DND-41 (cell line): ENCODE results near the gene FAM50A.

Source experiments
- ATAC-seq: fragments of 200-7000 bp; cut with Tn5 transposase; 3 replicates; pipeline ENCODE4 v1.9.1; 2021; ENCODE audit warnings: low read depth; ENCODE audit not compliant: insufficient read depth
- DNase-seq: peaks from one replicate; pipeline ENCODE4 v3.0.0-alpha.2; 2020
- H2AFZ ChIP-seq: 2 replicates; pipeline ENCODE4 v1.6.0; 2012; ENCODE audit warnings: low read depth, low read length
- H3K27ac ChIP-seq: 2 replicates; pipeline ENCODE4 v1.5.1; 2012; ENCODE audit warnings: low read length, inconsistent platforms
- H3K27me3 ChIP-seq: fragments of 200-600 bp; sonication (generic); 2 replicates; pipeline ENCODE4 v1.6.0; 2012; ENCODE audit warnings: low read length, mild to moderate bottlenecking, inconsistent platforms; ENCODE audit not compliant: insufficient read depth, poor library complexity
- H3K36me3 ChIP-seq: 2 replicates; pipeline ENCODE4 v1.5.1; 2012; ENCODE audit warnings: low read length, inconsistent platforms; ENCODE audit not compliant: insufficient read depth
- H3K4me1 ChIP-seq: 2 replicates; pipeline ENCODE4 v1.5.1; 2012; ENCODE audit warnings: mild to moderate bottlenecking, low read length; ENCODE audit not compliant: insufficient read depth
- H3K4me2 ChIP-seq: 2 replicates; pipeline ENCODE4 v1.6.0; 2012; ENCODE audit warnings: mild to moderate bottlenecking, moderate library complexity, low read length, inconsistent platforms; ENCODE audit not compliant: insufficient read depth
- H3K4me3 ChIP-seq, 2 experiments: fragments of 200-600 bp in 1 of 2; shearing (Covaris generic) in 1 of 2; 2 replicates each; pipeline ENCODE4 v1.5.1; 2012 to 2016; ENCODE audit warnings: inconsistent platforms in 2 of 2, low read length in 2 of 2, mild to moderate bottlenecking in 2 of 2, low read depth in 1 of 2, moderate library complexity in 1 of 2
- H3K79me2 ChIP-seq: 2 replicates; pipeline ENCODE4 v1.6.0; 2012; ENCODE audit warnings: low read length, inconsistent platforms; ENCODE audit not compliant: insufficient read depth
- H3K9ac ChIP-seq: 2 replicates; pipeline ENCODE4 v1.6.0; 2012; ENCODE audit warnings: low read depth, mild to moderate bottlenecking, inconsistent platforms, low read length, moderate library complexity
- H3K9me3 ChIP-seq: 2 replicates; pipeline ENCODE4 v1.5.1; 2012; ENCODE audit warnings: low read length, moderate library complexity, mild to moderate bottlenecking, inconsistent platforms; ENCODE audit not compliant: insufficient read depth, severe bottlenecking
- H4K20me1 ChIP-seq: 2 replicates; pipeline ENCODE4 v1.6.0; 2012; ENCODE audit warnings: low read length; ENCODE audit not compliant: insufficient read depth
- EZH2 ChIP-seq: IDR thresholded peaks from 3 replicates; pipeline ENCODE4 v1.6.1; 2012; ENCODE audit warnings: borderline replicate concordance, low read depth, mild to moderate bottlenecking, moderate library complexity, low read length, inconsistent platforms; ENCODE audit not compliant: severe bottlenecking
- TF ChIP-seq, protein P1 (sequence below): IDR thresholded peaks from 2 replicates; pipeline ENCODE4 v1.5.1; 2012; ENCODE audit warnings: borderline replicate concordance, low read length, moderate library complexity, mild to moderate bottlenecking; ENCODE audit not compliant: poor library complexity, severe bottlenecking; ENCODE audit errors: extremely low read depth

The FAM50A gene

DNA sequence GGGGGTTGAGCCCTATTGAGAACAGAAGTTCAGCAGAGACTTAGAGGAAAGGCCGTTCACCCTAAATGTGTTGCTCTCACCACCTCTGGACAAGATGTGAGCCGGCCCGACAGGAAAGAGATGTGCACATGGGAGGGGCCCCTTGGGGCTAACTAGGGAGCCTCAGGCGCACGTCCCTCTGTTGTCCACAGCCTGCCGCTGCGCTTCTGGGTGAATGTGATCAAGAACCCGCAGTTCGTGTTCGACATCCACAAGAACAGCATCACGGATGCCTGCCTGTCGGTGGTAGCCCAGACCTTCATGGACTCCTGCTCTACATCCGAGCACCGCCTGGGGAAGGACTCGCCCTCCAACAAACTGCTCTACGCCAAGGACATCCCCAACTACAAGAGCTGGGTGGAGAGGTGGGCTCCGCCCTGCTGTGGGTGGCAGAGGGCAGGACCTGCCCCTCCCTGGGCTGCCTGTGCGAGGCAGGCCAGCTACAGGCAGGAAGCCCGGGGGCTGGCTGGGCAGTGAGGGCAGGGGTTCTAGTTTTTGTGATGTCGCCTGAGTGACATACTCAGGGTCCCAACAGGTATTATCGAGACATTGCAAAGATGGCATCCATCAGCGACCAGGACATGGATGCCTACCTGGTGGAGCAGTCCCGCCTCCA, 27.1 kb downstream of the FAM50A start:
- no peak overlapping the region for H3K27ac ChIP-seq
- DNase-seq = no peak
- H2AFZ ChIP-seq = no peak overlapping the region
- no peak overlapping the region for H3K4me3 ChIP-seq
- no peaks in the 10 kb centered on the region for H3K9me3 ChIP-seq
- no peaks in the 10 kb centered on the region for H3K27me3 ChIP-seq
- no peak overlapping the region for H3K9ac ChIP-seq
- TF ChIP-seq EZH2 = no peak
- TF ChIP-seq, protein P1, sequence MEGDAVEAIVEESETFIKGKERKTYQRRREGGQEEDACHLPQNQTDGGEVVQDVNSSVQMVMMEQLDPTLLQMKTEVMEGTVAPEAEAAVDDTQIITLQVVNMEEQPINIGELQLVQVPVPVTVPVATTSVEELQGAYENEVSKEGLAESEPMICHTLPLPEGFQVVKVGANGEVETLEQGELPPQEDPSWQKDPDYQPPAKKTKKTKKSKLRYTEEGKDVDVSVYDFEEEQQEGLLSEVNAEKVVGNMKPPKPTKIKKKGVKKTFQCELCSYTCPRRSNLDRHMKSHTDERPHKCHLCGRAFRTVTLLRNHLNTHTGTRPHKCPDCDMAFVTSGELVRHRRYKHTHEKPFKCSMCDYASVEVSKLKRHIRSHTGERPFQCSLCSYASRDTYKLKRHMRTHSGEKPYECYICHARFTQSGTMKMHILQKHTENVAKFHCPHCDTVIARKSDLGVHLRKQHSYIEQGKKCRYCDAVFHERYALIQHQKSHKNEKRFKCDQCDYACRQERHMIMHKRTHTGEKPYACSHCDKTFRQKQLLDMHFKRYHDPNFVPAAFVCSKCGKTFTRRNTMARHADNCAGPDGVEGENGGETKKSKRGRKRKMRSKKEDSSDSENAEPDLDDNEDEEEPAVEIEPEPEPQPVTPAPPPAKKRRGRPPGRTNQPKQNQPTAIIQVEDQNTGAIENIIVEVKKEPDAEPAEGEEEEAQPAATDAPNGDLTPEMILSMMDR = no peak
- no peaks in the 10 kb centered on the region for H3K79me2 ChIP-seq
- ATAC-seq = no peak
- no peaks in the 10 kb centered on the region for H3K4me1 ChIP-seq
- H4K20me1 ChIP-seq = no peaks in the 10 kb centered on the region
- peaks cover 51% of the 10 kb centered on the region for H3K36me3 ChIP-seq
- H3K4me2 ChIP-seq = no peak overlapping the region

- Histone ChIP-seq H4K20me1 (no peaks in the 10 kb centered on the region), H3K4me1 (peaks cover 5% of the 10 kb centered on the region), H3K79me2 (no peaks in the 10 kb centered on the region), H3K36me3 (peaks cover 42% of the 10 kb centered on the region), H3K9ac (no peak overlapping the region), H3K4me3 (no peak overlapping the region), H3K4me2 (no peak overlapping the region), H3K27ac (no peak overlapping the region), H3K27me3 (no peaks in the 10 kb centered on the region), H2AFZ (no peak overlapping the region), H3K9me3 (no peaks in the 10 kb centered on the region)
- ATAC-seq (no peak), DNase-seq (no peak)
- TF ChIP-seq EZH2 = no peak
- TF ChIP-seq, protein P1 = no peak
Observed at GRCh38 chrX:154471839-154472684, 28.1 kb downstream of the FAM50A start.

GRCh38 chrX:154472685-154473632, 29.0 kb downstream of the FAM50A start:
- Histone ChIP-seq H3K9ac (no peak overlapping the region), H2AFZ (no peak overlapping the region), H3K27me3 (no peaks in the 10 kb centered on the region), H3K79me2 (0 out of 2 replicates have a peak, but pooled peaks cover 2% of the 10 kb centered on the region), H3K9me3 (no peaks in the 10 kb centered on the region), H3K4me3 (no peak overlapping the region), H3K4me2 (no peak overlapping the region), H3K4me1 (peaks cover 14% of the 10 kb centered on the region), H4K20me1 (no peaks in the 10 kb centered on the region), H3K27ac (no peak overlapping the region), H3K36me3 (peaks cover 35% of the 10 kb centered on the region)
- DNase-seq (no peak), ATAC-seq (no peak)
- TF ChIP-seq, protein P1 = no peak
- TF ChIP-seq EZH2 = no peak
